ENCODE measurements around the gene NKAIN2.

Gene NKAIN2

DNA sequence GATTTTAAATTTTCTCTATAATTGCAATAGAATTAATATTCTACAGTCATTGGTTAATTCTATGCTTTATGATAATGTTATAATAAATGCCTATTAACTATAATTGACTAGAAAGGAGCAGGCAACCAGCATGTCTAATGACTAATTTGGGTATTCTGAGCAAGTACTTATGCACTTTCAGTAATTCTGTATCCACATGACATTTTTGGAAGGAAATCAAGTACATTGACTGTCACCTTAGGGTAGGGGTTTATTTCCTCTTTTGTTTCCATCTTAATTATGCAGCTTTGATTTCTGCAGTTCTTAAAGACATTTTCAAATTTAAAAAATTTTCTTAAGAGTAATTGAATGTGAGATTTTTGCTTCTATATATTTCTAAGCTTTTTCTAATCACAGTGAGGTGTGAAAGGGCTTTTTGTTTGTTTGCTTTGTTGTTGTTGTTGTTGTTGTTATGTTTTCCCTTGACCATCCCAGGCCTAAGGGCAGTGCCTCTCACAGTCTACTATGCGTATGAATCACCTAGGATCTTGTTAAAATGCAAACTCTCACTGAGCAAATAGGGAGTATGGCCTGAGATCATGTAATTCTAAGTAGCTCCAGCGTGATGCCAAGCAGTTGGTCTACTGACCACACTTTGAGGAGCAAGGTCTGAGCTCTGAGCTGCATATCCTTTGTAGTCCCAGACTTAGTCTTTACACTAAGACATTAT lies 691.4 kb downstream of the NKAIN2 start:
- ChIA-PET CTCF (no interaction called here), POLR2A (ENCODE audit: low non-redundant PET) (no interaction called here)
- H3K27ac ChIP-seq, result no peak overlapping the region
- no peak for DNase-seq (ENCODE audit: low spot score)
- TF ChIP-seq, protein P1, sequence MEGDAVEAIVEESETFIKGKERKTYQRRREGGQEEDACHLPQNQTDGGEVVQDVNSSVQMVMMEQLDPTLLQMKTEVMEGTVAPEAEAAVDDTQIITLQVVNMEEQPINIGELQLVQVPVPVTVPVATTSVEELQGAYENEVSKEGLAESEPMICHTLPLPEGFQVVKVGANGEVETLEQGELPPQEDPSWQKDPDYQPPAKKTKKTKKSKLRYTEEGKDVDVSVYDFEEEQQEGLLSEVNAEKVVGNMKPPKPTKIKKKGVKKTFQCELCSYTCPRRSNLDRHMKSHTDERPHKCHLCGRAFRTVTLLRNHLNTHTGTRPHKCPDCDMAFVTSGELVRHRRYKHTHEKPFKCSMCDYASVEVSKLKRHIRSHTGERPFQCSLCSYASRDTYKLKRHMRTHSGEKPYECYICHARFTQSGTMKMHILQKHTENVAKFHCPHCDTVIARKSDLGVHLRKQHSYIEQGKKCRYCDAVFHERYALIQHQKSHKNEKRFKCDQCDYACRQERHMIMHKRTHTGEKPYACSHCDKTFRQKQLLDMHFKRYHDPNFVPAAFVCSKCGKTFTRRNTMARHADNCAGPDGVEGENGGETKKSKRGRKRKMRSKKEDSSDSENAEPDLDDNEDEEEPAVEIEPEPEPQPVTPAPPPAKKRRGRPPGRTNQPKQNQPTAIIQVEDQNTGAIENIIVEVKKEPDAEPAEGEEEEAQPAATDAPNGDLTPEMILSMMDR (conservative IDR thresholded peaks at IDR 0.05; ENCODE audit: low read depth), result no peak

DNA sequence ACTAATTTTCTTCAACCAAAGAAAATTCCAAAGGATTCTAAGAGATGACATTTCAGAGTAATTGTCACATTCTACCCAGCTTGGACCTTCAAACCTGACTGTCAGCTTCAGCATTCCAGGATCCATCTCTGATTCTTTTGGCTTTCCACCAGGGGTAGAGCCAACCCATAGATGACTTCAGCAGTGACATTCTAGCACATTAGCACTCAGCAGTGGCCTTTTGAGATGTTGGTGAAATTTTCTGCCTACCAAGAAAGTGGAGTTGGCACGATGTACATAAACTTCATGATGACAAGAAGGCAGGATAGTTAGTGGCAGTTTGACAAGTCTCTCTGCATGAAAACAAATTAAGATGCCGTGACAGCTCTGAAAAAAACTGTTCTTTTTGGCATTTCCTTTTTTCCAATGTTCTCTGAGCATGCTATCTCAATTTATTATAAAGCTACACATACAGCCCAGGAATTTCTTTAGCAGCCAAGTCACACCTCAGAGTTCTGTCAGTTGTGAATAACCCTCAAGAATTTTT lies 692.1 kb downstream of the NKAIN2 start:
- no peak for DNase-seq (ENCODE audit: low spot score)
- ChIA-PET POLR2A (ENCODE audit: low non-redundant PET) (no interaction called here), CTCF (no interaction called here)
- TF ChIP-seq, protein P1 (conservative IDR thresholded peaks at IDR 0.05; ENCODE audit: low read depth), result no peak
- H3K27ac ChIP-seq, result no peak overlapping the region

DNA sequence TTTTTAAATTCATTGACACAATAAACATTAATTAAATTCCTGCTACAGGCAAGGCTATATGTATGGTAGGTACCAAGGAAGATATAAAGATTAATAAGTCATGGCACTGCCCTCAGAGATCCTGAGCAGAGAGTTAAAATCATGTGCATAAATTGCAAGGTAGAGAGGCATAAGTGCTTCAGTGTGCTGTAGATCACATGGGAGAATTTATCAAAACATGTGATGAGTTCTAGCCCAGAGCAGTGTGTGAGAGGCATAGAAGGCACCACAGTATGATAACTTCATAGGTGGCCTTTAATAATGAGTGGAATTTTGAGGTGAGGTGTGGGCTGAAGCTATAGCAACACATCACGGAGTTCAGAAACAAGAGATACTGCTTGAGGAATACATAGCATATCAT lies 692.7 kb downstream of the NKAIN2 start:
- DNase-seq (ENCODE audit: low spot score), result no peak
- POLR2A ChIA-PET (ENCODE audit: low non-redundant PET), result no interaction called here
- CTCF ChIA-PET, result no interaction called here
- H3K27ac ChIP-seq, result no peak overlapping the region
- TF ChIP-seq, protein P1 (conservative IDR thresholded peaks at IDR 0.05; ENCODE audit: low read depth), result no peak

DNA sequence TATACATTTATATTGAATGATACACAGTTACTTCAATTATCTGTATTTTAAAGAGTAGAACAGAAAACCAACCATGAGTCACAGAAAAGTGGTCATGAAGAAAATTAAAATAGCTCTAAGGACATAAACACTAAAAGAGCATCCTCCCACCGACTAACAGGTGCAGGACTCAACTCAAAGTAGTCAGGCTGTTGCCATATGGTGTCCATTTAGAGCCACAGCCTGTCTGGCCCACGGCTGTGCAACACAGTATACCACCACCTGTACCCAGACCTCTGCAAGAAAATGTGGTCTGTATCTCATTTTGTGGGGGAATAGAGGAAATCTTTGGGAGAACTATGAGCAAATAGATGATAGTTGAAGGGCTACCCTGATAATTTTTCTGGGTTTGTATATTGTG lies 708.8 kb downstream of the NKAIN2 start:
- no peak overlapping the region for H3K27ac ChIP-seq
- ChIA-PET CTCF (no interaction called here), POLR2A (ENCODE audit: low non-redundant PET) (no interaction called here)
- TF ChIP-seq, protein P1 (conservative IDR thresholded peaks at IDR 0.05; ENCODE audit: low read depth), result no peak
- DNase-seq (ENCODE audit: low spot score), result no peak

DNA sequence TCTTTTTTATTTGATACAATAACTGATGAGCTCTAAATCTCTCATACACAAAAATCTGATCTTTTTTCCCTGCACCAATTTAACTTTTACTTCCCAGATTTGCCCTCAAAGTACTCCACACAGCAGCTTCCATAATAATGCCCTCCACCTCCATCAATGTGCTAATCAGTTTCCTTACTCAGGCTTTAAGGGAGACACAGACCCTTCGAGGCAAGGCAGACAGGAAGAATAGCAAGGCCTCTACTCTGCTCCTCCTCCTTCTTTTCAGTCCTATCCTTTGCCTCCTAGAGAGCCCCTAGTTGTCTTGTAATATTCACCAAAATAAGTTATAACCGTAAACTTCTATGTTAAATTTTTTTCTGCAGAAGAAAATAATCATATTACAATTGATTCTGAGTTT lies 713.7 kb downstream of the NKAIN2 start:
- DNase-seq (ENCODE audit: low spot score), result no peak
- POLR2A ChIA-PET (ENCODE audit: low non-redundant PET), result no interaction called here

DNA sequence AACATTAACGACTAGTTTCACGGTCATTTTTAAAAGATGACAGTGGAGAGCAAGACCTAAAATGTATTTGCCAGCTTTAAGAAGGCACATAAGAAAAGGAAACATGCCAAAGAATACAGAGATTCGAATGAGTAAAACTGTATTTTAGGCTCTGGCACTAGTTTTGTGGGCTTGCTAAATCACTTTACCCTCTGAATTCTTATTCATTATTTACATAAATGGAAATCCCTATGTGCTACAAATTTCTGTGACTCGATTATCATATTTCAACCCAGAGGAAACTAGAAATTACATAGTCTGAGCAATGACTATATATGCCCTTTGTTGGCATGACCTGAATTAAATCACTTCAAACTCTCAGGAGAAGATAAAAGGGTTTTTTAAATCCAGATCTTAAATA lies 716.8 kb downstream of the NKAIN2 start:
- ChIA-PET POLR2A (ENCODE audit: low non-redundant PET) (no interaction called here), CTCF (no interaction called here)
- no peak overlapping the region for H3K27ac ChIP-seq
- TF ChIP-seq, protein P1 (conservative IDR thresholded peaks at IDR 0.05; ENCODE audit: low read depth), result no peak
- no peak for DNase-seq (ENCODE audit: low spot score)

More for the DNA sequence above, 713.7 kb downstream of the NKAIN2 start:
- TF ChIP-seq, protein P1 (conservative IDR thresholded peaks at IDR 0.05; ENCODE audit: low read depth), result no peak
- no peak overlapping the region for H3K27ac ChIP-seq
- CTCF ChIA-PET, result no interaction called here

Data from RWPE1 (cell line).